HCT116 (cell line): ENCODE data around the gene TEX26. TPM values are rescaled to one million over a fixed set of nuclear protein-coding genes. Genes with fewer than 3 reads are reported as not detected.

ENCODE experiments used
- ATAC-seq: fragments of 200-7000 bp; cut with Tn5 transposase; 2 replicates; pipeline ENCODE4 v1.9.1; 2020; ENCODE audit warnings: mild to moderate bottlenecking, moderate library complexity
- Bru-seq: library from RNA; stranded (reverse); fragments of 400-500 nt; gene quantifications from one replicate; lab custom pipeline; 2021; lab: Mats Ljungman, UMichigan
- BruChase-seq, 2 experiments: library from RNA; stranded (reverse); fragments of 400-500 nt; gene quantifications; one replicate each; lab custom pipeline; 2021; lab: Mats Ljungman, UMichigan
- BruUV-seq: library from RNA; stranded (reverse); fragments of 400-500 nt; replicated peaks from 2 replicates; lab custom pipeline; 2021; lab: Mats Ljungman, UMichigan
- CTCF ChIA-PET: fragments of 300-600 bp; sonication (Branson Sonifier 250); formaldehyde crosslinking; loops from one replicate; lab custom pipeline; 2021; ENCODE audit warnings: antibody characterized with exemption; lab: Charles Lee
- POLR2A ChIA-PET: fragments of 300-600, 350-600 bp; sonication (Branson Sonifier 250); formaldehyde crosslinking; loops from one replicate; lab custom pipeline; 2021; ENCODE audit warnings: antibody characterized with exemption; lab: Charles Lee
- RAD21 ChIA-PET, 2 experiments: fragments of 300-600 bp; sonication (Branson Sonifier 250); formaldehyde crosslinking; loops; one replicate each; lab custom pipeline; 2023; ENCODE audit warnings: low total read pairs in 2 of 2; ENCODE audit not compliant: uncharacterized antibody in 2 of 2, unreplicated experiment in 2 of 2, low non-redundant PET in 1 of 2; lab: Charles Lee
- DNase-seq: peaks from one replicate; pipeline ENCODE4 v3.0.0-alpha.2; 2010; ENCODE audit warnings: low read depth, low spot score
- H2AFZ ChIP-seq: fragments of 200-600 bp; shearing (Covaris generic), sonication (generic); 2 replicates; pipeline ENCODE4 v1.6.1; 2017; ENCODE audit warnings: low read depth, mixed run types, mixed read lengths, antibody characterized with exemption, low read length; ENCODE audit not compliant: poor library complexity, severe bottlenecking
- H3K27ac ChIP-seq: 2 replicates; pipeline ENCODE4 v1.5.1; 2012; ENCODE audit warnings: low read depth, low read length
- H3K27me3 ChIP-seq: fragments of 200-600 bp; sonication (generic); 2 replicates; pipeline ENCODE4 v1.6.1; 2016; ENCODE audit warnings: mixed run types, low read length, mixed read lengths; ENCODE audit not compliant: insufficient read depth
- H3K36me3 ChIP-seq, 2 experiments: fragments of 200-500 bp in 1 of 2; fragments of 200-600 bp in 1 of 2; sonication (Bioruptor generic) in 1 of 2; sonication (generic) in 1 of 2; 2 replicates each; pipeline versions ENCODE4 v1.5.1 to v1.6.1; 2014 to 2016; ENCODE audit warnings: low read length in 2 of 2, inconsistent platforms in 1 of 2, mixed read lengths in 1 of 2, mixed run types in 1 of 2; ENCODE audit not compliant: insufficient read depth in 2 of 2, control insufficient read depth in 1 of 2
- H3K4me1 ChIP-seq, 2 experiments: fragments of 200-600 bp in 1 of 2; sonication (generic) in 1 of 2; 2 replicates each; pipeline versions ENCODE4 v1.5.1 to v1.6.1; 2012 to 2017; ENCODE audit warnings: low read length in 2 of 2, inconsistent platforms in 1 of 2, mild to moderate bottlenecking in 1 of 2, mixed read lengths in 1 of 2, mixed run types in 1 of 2, moderate library complexity in 1 of 2; ENCODE audit not compliant: insufficient read depth in 2 of 2, control insufficient read depth in 1 of 2
- H3K4me2 ChIP-seq: fragments of 200-600 bp; sonication (generic); 2 replicates; pipeline ENCODE4 v1.6.1; 2017; ENCODE audit warnings: mixed run types, low read length, mixed read lengths
- H3K4me3 ChIP-seq, 2 experiments: fragments of 200-600 bp in 1 of 2; sonication (generic) in 1 of 2; replicated peaks in 1 of 2; 2 replicates each; pipeline ENCODE4 v1.5.1; 2011 to 2016; ENCODE audit warnings: low read length in 2 of 2, control low read depth in 1 of 2, low read depth in 1 of 2, mild to moderate bottlenecking in 1 of 2, mixed read lengths in 1 of 2, mixed run types in 1 of 2
- H3K79me2 ChIP-seq: fragments of 200-600 bp; sonication (generic); 2 replicates; pipeline ENCODE4 v1.6.1; 2017; ENCODE audit warnings: mild to moderate bottlenecking, mixed run types, low read length, moderate library complexity, mixed read lengths; ENCODE audit not compliant: insufficient read depth
- H3K9ac ChIP-seq: fragments of 200-600 bp; sonication (generic); 2 replicates; pipeline ENCODE4 v1.6.1; 2016; ENCODE audit warnings: low read length, mixed read lengths
- H3K9me2 ChIP-seq: fragments of 200-600 bp; sonication (generic), shearing (Covaris generic); 2 replicates; pipeline ENCODE4 v1.6.1; 2017; ENCODE audit warnings: mixed run types, mild to moderate bottlenecking, moderate library complexity; ENCODE audit not compliant: insufficient read depth
- H3K9me3 ChIP-seq, 2 experiments: fragments of 200-500 bp in 1 of 2; fragments of 200-600 bp in 1 of 2; sonication (Bioruptor generic) in 1 of 2; sonication (generic) in 1 of 2; 2 replicates each; pipeline ENCODE4 v1.6.1; 2014 to 2017; ENCODE audit warnings: low read length in 2 of 2, mixed read lengths in 2 of 2, inconsistent platforms in 1 of 2, low read depth in 1 of 2, mild to moderate bottlenecking in 1 of 2, mixed run types in 1 of 2, moderate library complexity in 1 of 2; ENCODE audit not compliant: control insufficient read depth in 1 of 2, insufficient read depth in 1 of 2
- H4K20me1 ChIP-seq: fragments of 200-600 bp; sonication (generic), shearing (Covaris generic); 2 replicates; pipeline ENCODE4 v1.6.1; 2017; ENCODE audit warnings: mixed run types, mild to moderate bottlenecking, moderate library complexity; ENCODE audit not compliant: insufficient read depth
- ELF1 ChIP-seq: IDR thresholded peaks from 2 replicates; pipeline ENCODE4 v1.6.1; 2012; ENCODE audit warnings: low read depth, borderline replicate concordance
- EZH2 ChIP-seq: fragments of 200-600 bp; sonication (generic); IDR thresholded peaks from 2 replicates; pipeline ENCODE4 v1.6.1; 2017; ENCODE audit warnings: antibody characterized with exemption, mixed run types
- EZH2phosphoT487 ChIP-seq: fragments of 200-600 bp; IDR thresholded peaks from 2 replicates; pipeline ENCODE4 v1.6.1; 2018; ENCODE audit warnings: antibody characterized with exemption, borderline replicate concordance
- JUND ChIP-seq: IDR thresholded peaks from 2 replicates; pipeline ENCODE4 v1.6.1; 2012
- REST ChIP-seq: IDR thresholded peaks from 2 replicates; pipeline ENCODE4 v1.6.1; 2012; ENCODE audit warnings: low read depth
- SP1 ChIP-seq: IDR thresholded peaks from 2 replicates; pipeline ENCODE4 v1.6.1; 2012; ENCODE audit warnings: low read depth
- YY1 ChIP-seq: IDR thresholded peaks from 2 replicates; pipeline ENCODE4 v1.6.1; 2011; ENCODE audit warnings: low read length, low read depth, moderate library complexity, mild to moderate bottlenecking; ENCODE audit not compliant: insufficient replicate concordance; ENCODE audit errors: extremely low read depth
- ZFX ChIP-seq: fragments of 450-650 bp; IDR thresholded peaks from 2 replicates; pipeline ENCODE4 v1.6.1; 2017
- intact Hi-C: fragments of 100-400 bp; cut with micrococcal nuclease; formaldehyde crosslinking; loops from 2 replicates; pipeline ENCODE4 v1.10.0; 2022
- long read RNA-seq: library from polyadenylated mRNA; unstranded; transcript quantifications from one replicate; pipeline ENCODE4 v2.0.0, GENCODE V29; 2021; ENCODE audit not compliant: unreplicated experiment
- polyA plus RNA-seq: library from polyadenylated mRNA; unstranded; fragments of >200 nt; gene quantifications from 2 replicates; pipeline ENCODE4 v1.2.1, GENCODE V29; 2012; ENCODE audit warnings: missing spikeins
- total RNA-seq: library from RNA; stranded (reverse); gene quantifications from one replicate; pipeline ENCODE4 v1.2.1, GENCODE V29; 2021; ENCODE audit not compliant: unreplicated experiment
- TF ChIP-seq, protein P1 (sequence below): IDR thresholded peaks from 2 replicates; pipeline ENCODE4 v1.6.1; 2011; ENCODE audit warnings: mild to moderate bottlenecking, low read length, moderate library complexity; ENCODE audit not compliant: insufficient replicate concordance; ENCODE audit errors: extremely low read depth
- TF ChIP-seq, protein P2 (sequence below): IDR thresholded peaks from 2 replicates; pipeline ENCODE4 v1.6.1; 2012

The TEX26 gene
- not detected for total RNA-seq
- not detected in 2 replicates for polyA plus RNA-seq
- percentile 4 among the genes with signal in this experiment for Bru-seq, nascent RNA
- BruChase-seq, experiment 1, labeled RNA remaining after a 6-hour chase: not detected
- not detected for BruChase-seq, experiment 2, labeled RNA remaining after a 2-hour chase
- long read RNA-seq: 0 reads

DNA sequence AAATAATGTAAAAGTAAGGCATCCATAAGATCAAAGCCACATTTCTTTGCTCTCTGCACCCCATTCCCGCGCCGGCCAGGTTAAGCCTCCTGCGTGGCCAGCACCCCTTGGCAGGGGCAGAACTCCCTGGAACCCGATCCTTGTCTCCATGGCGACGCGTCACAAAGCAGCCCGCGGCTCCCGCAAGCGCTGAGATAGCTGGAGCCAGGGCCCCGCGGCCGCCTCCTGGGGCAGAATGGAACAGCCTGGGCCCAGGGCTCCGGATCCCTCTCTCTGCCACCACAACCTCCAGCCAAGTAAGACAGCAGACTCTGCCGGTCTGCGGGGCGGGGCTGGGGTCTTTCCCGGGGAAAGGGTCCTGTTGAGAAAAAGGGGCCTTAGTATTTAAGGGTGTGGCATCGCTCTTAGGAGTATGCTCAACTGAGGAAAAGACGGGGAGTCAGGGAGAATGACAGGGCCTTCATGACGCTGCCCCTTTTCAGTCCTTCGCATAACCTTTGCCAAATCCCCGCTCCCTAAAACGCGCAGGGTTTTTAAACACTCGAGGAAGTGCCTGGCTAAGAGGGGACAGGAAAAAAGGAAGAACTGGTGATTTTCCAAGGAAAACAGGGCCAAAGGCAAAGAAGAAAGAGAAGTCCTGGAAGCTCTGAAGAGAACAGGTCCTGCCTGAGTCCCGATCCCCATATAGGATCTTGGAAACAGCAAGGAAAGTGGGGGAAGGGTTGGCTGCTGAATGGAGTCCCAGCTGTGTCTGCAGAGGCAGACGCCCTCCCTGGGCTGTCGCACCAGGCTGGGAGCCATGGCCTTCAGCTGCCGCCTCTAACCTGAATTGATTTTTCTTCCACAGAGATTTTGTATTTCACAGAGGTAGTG, at the start of gene TEX26:
TSS of gene TEX26 (plus strand) at position 176 of the 873 bp plus-strand sequence. CDS start at position 236, 60 bp downstream.
- intact Hi-C loops: no loop called here
- no peak for TF ChIP-seq ZFX
- no peak within 1 kb of the TSS for H3K4me2 ChIP-seq
- DNase-seq: no peak
- H3K79me2 ChIP-seq: no peaks in the 10 kb centered on the region
- BruUV-seq: no TSS peak
- H3K9ac ChIP-seq: no peak within 1 kb of the TSS
- H3K4me3 ChIP-seq: no peak within 1 kb of the TSS
- H2AFZ ChIP-seq: no peak within 1 kb of the TSS
- no peaks in the 10 kb centered on the region for H3K4me1 ChIP-seq
- RAD21 ChIA-PET: no interaction called here
- no peaks in the 10 kb centered on the region for H3K9me3 ChIP-seq
- H4K20me1 ChIP-seq: no peaks in the 10 kb centered on the region
- POLR2A ChIA-PET: no interaction called here
- no peak for ATAC-seq
- H3K36me3 ChIP-seq: no peaks in the 10 kb centered on the region
- no peaks in the 10 kb centered on the region for H3K27me3 ChIP-seq
- no peak within 1 kb of the TSS for H3K27ac ChIP-seq
- CTCF ChIA-PET: no interaction called here
- no peaks in the 10 kb centered on the region for H3K9me2 ChIP-seq

DNA sequence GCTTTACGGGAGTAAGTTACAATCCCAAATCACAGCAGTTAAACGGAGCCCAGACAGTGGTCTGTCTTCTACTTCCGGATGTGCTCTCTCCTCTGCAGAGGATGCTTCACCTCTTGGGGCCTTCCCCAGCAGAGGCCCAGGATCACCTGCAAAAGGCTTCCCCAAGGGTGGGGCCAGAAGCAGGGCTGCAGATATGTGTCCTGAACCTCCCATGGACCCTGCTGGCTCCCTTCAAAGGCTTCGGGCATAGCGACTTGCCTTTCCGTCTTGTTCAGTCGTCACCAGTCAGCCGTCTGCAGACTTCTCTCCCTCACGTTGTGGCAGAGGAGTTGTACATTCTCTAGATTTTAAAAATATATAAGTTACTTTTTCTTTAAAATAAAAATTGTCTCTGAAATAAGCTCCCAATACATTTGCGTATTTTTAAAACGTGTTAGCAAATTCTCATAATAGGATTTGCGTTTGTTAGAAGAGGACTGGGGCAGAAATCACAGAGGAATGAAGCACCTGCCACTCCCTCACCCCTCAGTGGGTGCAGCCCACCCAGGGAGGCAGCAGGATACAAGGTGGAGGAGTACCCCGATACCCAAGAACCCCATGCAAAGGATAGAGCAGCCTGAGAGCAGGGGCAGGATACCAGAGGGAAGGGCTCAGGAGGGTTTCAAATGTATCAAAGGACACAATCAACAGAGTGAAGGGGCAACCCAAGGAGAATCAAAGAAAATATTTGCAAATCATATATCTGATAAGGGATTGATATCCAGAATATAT, 49.3 kb upstream of the TEX26 start:
- CTCF ChIA-PET: no interaction called here
- RAD21 ChIA-PET: no interaction called here
- Histone ChIP-seq H3K79me2 (no peaks in the 10 kb centered on the region), H3K9ac (no peak overlapping the region), H3K36me3 (no peaks in the 10 kb centered on the region), H4K20me1 (no peaks in the 10 kb centered on the region), H3K4me1 (no peaks in the 10 kb centered on the region), H3K27me3 (no peaks in the 10 kb centered on the region; the same call in 1 of the 2 replicates), H3K4me3 (no peak overlapping the region), H3K4me2 (no peak overlapping the region), H3K27ac (no peak overlapping the region), H2AFZ (no peak overlapping the region), H3K9me3 (no peaks in the 10 kb centered on the region), H3K9me2 (no peaks in the 10 kb centered on the region)
- no TSS peak for BruUV-seq
- POLR2A ChIA-PET: no interaction called here
- DNase-seq: no peak
- ATAC-seq: no peak
- intact Hi-C loops: no loop called here
- TF ChIP-seq, protein P1, sequence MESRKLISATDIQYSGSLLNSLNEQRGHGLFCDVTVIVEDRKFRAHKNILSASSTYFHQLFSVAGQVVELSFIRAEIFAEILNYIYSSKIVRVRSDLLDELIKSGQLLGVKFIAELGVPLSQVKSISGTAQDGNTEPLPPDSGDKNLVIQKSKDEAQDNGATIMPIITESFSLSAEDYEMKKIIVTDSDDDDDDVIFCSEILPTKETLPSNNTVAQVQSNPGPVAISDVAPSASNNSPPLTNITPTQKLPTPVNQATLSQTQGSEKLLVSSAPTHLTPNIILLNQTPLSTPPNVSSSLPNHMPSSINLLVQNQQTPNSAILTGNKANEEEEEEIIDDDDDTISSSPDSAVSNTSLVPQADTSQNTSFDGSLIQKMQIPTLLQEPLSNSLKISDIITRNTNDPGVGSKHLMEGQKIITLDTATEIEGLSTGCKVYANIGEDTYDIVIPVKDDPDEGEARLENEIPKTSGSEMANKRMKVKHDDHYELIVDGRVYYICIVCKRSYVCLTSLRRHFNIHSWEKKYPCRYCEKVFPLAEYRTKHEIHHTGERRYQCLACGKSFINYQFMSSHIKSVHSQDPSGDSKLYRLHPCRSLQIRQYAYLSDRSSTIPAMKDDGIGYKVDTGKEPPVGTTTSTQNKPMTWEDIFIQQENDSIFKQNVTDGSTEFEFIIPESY: no peak
- TF ChIP-seq YY1 (no peak), REST (no peak), ELF1 (no peak), EZH2 (no peak), EZH2phosphoT487 (no peak), SP1 (no peak), JUND (no peak), ZFX (no peak)
- TF ChIP-seq, protein P2, sequence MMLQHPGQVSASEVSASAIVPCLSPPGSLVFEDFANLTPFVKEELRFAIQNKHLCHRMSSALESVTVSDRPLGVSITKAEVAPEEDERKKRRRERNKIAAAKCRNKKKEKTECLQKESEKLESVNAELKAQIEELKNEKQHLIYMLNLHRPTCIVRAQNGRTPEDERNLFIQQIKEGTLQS: no peak
